Mesendoderm (in vitro differentiated cells): ENCODE results near the gene EEIG2.
"Not testable (repeated sequence)": the region's sequence is repeated elsewhere in the genome, so short reads cannot be mapped to it uniquely, and the experiment has no call there.

Experiments used
- DNase-seq: peaks from one replicate; pipeline ENCODE4 v3.0.0; 2013
- H2AK5ac ChIP-seq: 2 replicates; pipeline ENCODE4 v1.6.1; 2013; ENCODE audit warnings: low read length, inconsistent platforms
- H2BK120ac ChIP-seq: 2 replicates; pipeline ENCODE4 v1.6.1; 2013; ENCODE audit warnings: low read depth, mild to moderate bottlenecking, low read length, moderate library complexity, mixed read lengths
- H2BK15ac ChIP-seq: replicated peaks from 2 replicates; pipeline ENCODE4 v1.6.1; 2013; ENCODE audit warnings: low read depth, mild to moderate bottlenecking, moderate library complexity
- H2BK5ac ChIP-seq: 2 replicates; pipeline ENCODE4 v1.6.1; 2013; ENCODE audit warnings: low read length, inconsistent platforms
- H3K18ac ChIP-seq: 2 replicates; pipeline ENCODE4 v1.6.1; 2013; ENCODE audit warnings: mild to moderate bottlenecking, low read length, mixed read lengths
- H3K23ac ChIP-seq: one replicate; pipeline ENCODE4 v1.6.1; 2013; ENCODE audit warnings: low read length
- H3K27ac ChIP-seq: 2 replicates; pipeline ENCODE4 v1.5.1; 2013; ENCODE audit warnings: low read depth, mild to moderate bottlenecking, inconsistent platforms, low read length, moderate library complexity
- H3K27me3 ChIP-seq: 2 replicates; pipeline ENCODE4 v1.6.1; 2013; ENCODE audit warnings: low read length, control low read depth, mild to moderate bottlenecking, inconsistent platforms; ENCODE audit not compliant: insufficient read depth, poor library complexity
- H3K36me3 ChIP-seq: 2 replicates; pipeline ENCODE4 v1.6.1; 2013; ENCODE audit warnings: low read length, inconsistent platforms; ENCODE audit not compliant: control insufficient read depth, insufficient read depth
- H3K4ac ChIP-seq: one replicate; pipeline ENCODE4 v1.6.1; 2013; ENCODE audit warnings: low read depth, mild to moderate bottlenecking, low read length, moderate library complexity
- H3K4me1 ChIP-seq: 2 replicates; pipeline ENCODE4 v1.6.1; 2013; ENCODE audit warnings: low read depth, low read length, inconsistent platforms; ENCODE audit not compliant: control insufficient read depth
- H3K4me2 ChIP-seq: 2 replicates; pipeline ENCODE4 v1.6.1; 2013; ENCODE audit warnings: low read length
- H3K4me3 ChIP-seq: 2 replicates; pipeline ENCODE4 v1.5.1; 2013; ENCODE audit warnings: mild to moderate bottlenecking, low read length
- H3K56ac ChIP-seq: one replicate; pipeline ENCODE4 v1.6.1; 2013; ENCODE audit warnings: low read length
- H3K79me1 ChIP-seq: 2 replicates; pipeline ENCODE4 v1.6.1; 2013; ENCODE audit warnings: low read length, inconsistent platforms
- H3K79me2 ChIP-seq: 2 replicates; pipeline ENCODE4 v1.6.1; 2013; ENCODE audit warnings: mild to moderate bottlenecking, low read length; ENCODE audit not compliant: control insufficient read depth, insufficient read depth
- H3K9ac ChIP-seq: 2 replicates; pipeline ENCODE4 v1.6.1; 2013; ENCODE audit warnings: low read length, inconsistent platforms
- H4K5ac ChIP-seq: one replicate; pipeline ENCODE4 v1.6.1; 2013; ENCODE audit warnings: low read length
- H4K8ac ChIP-seq: one replicate; pipeline ENCODE4 v1.6.1; 2013; ENCODE audit warnings: low read depth, mild to moderate bottlenecking, control low read depth, low read length, moderate library complexity
- WGBS: extraction: QIAGEN DNeasy Blood & Tissue Kit; methylation state at CpG from one replicate; pipeline ENCODE4 v1.1.7; 2013; ENCODE audit warnings: low lambda C conversion rate, missing lambda C conversion rate; ENCODE audit not compliant: insufficient coverage; ENCODE audit errors: extremely low coverage; 5-methylcytosine and 5-hydroxymethylcytosine counted together

EEIG2 gene

DNA sequence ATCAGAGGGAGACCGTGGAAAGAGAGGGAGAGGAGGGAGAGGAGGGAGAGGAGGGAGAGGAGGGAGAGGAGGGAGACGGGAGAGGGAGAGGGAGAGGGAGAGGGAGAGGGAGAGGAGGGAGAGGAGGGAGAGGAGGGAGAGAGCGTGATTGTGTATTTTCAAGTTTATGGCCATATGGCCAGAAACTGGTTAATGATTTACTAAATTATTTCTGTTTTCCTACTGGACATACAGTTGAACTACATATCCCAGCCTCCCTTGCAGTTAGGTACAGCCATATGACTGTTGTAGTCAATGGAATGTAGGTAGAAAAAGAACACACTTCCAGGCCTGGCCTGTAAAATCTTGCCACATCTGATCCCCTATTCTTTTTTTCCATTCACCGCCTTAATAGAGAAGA, 23.1 kb upstream of the EEIG2 start:
- H3K56ac ChIP-seq, H3K4me3 ChIP-seq, H3K27me3 ChIP-seq, H3K23ac ChIP-seq, H3K9ac ChIP-seq, H3K4me2 ChIP-seq, H4K8ac ChIP-seq, H2BK120ac ChIP-seq, H2BK15ac ChIP-seq, H3K36me3 ChIP-seq, H3K79me1 ChIP-seq, H3K4me1 ChIP-seq, DNase-seq, H3K79me2 ChIP-seq, H3K4ac ChIP-seq, H3K18ac ChIP-seq, H2AK5ac ChIP-seq, H2BK5ac ChIP-seq, H4K5ac ChIP-seq, H3K27ac ChIP-seq: not testable (repeated sequence)
- no CpG with 5 or more reads among the region's 4 CpGs for WGBS

DNA sequence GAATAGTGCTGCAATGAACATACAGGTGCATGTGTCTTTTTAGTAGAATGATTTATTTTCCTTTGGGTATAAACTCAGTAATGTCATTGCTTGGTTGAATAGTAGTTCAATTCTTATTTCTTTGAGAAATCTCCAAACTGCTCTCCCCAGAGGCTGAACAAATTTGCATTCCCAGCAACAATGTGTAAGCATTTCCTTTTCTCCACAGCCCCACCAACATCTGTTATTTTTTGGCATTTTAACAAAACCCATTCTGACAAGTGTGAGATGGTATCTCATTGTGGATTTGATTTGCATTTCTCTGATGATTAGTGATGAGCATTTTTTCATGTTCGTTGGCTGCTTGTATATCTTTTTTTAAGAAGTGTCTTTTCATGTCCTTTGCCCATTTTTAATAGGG, 21.9 kb upstream of the EEIG2 start:
- Histone ChIP-seq H2BK5ac (no peak overlapping the region), H4K5ac (no peak overlapping the region), H2AK5ac (no peak overlapping the region), H3K79me2 (no peaks in the 10 kb centered on the region), H3K36me3 (no peaks in the 10 kb centered on the region), H3K27me3 (no peaks in the 10 kb centered on the region), H3K18ac (no peak overlapping the region), H3K4me3 (no peak overlapping the region), H2BK15ac (no peak overlapping the region), H3K56ac (no peak overlapping the region), H3K4me2 (no peak overlapping the region), H3K9ac (no peak overlapping the region), H3K23ac (no peak overlapping the region), H3K27ac (no peak overlapping the region), H2BK120ac (no peak overlapping the region), H4K8ac (no peak overlapping the region), H3K4me1 (no peaks in the 10 kb centered on the region), H3K79me1 (no peaks in the 10 kb centered on the region), H3K4ac (no peak overlapping the region)
- WGBS, result no CpG with 5 or more reads among the region's 1 CpG
- no peak for DNase-seq

GRCh38 chr1:108540977-108541376, 18.9 kb upstream of the EEIG2 start:
- no peaks in the 10 kb centered on the region for H3K4me1 ChIP-seq
- no peak overlapping the region for H3K9ac ChIP-seq
- H3K27me3 ChIP-seq, result no peaks in the 10 kb centered on the region
- no peaks in the 10 kb centered on the region for H3K36me3 ChIP-seq
- no peak overlapping the region for H3K4ac ChIP-seq
- no peaks in the 10 kb centered on the region for H3K79me2 ChIP-seq
- no peaks in the 10 kb centered on the region for H3K79me1 ChIP-seq
- no CpG with 5 or more reads among the region's 1 CpG for WGBS
- H3K23ac ChIP-seq, result no peak overlapping the region
- H3K18ac ChIP-seq, result no peak overlapping the region
- H2BK15ac ChIP-seq, result no peak overlapping the region
- H4K5ac ChIP-seq, result no peak overlapping the region
- H3K56ac ChIP-seq, result no peak overlapping the region
- H3K4me3 ChIP-seq, result no peak overlapping the region
- H3K27ac ChIP-seq, result no peak overlapping the region
- no peak overlapping the region for H2AK5ac ChIP-seq
- no peak overlapping the region for H2BK120ac ChIP-seq
- no peak overlapping the region for H2BK5ac ChIP-seq
- H4K8ac ChIP-seq, result no peak overlapping the region
- no peak for DNase-seq
- H3K4me2 ChIP-seq, result no peak overlapping the region

DNA sequence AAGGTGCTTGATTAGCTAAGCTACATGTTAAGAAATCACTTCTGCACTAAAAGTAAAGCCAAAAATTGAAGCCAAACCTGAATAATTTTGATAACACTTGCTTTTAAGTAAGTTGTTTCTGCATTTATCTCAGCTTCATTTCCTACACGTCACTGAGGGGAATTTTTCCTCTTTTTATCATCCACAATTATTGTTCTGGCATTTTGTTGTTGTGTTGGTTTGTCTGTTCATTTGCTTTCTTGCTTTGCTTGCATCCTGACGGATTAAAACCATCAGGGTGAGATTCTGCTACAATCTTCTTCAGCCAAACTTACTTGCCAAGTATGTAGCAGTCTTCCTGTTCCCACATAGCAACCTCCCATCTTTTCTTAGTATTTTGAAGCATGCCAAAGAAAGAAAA, 18.0 kb upstream of the EEIG2 start:
- no peaks in the 10 kb centered on the region for H3K27me3 ChIP-seq
- no peak overlapping the region for H3K23ac ChIP-seq
- H4K8ac ChIP-seq, result no peak overlapping the region
- no peaks in the 10 kb centered on the region for H3K4me1 ChIP-seq
- no peaks in the 10 kb centered on the region for H3K36me3 ChIP-seq
- no peak overlapping the region for H3K4me2 ChIP-seq
- H3K79me2 ChIP-seq, result no peaks in the 10 kb centered on the region
- no peak overlapping the region for H3K4me3 ChIP-seq
- no peak for DNase-seq
- H3K4ac ChIP-seq, result no peak overlapping the region
- no peak overlapping the region for H2BK15ac ChIP-seq
- no peak overlapping the region for H2AK5ac ChIP-seq
- no peak overlapping the region for H2BK120ac ChIP-seq
- H4K5ac ChIP-seq, result no peak overlapping the region
- H3K18ac ChIP-seq, result no peak overlapping the region
- H2BK5ac ChIP-seq, result no peak overlapping the region
- no CpG with 5 or more reads among the region's 2 CpGs for WGBS
- H3K79me1 ChIP-seq, result no peaks in the 10 kb centered on the region
- H3K56ac ChIP-seq, result no peak overlapping the region
- no peak overlapping the region for H3K9ac ChIP-seq
- no peak overlapping the region for H3K27ac ChIP-seq

DNA sequence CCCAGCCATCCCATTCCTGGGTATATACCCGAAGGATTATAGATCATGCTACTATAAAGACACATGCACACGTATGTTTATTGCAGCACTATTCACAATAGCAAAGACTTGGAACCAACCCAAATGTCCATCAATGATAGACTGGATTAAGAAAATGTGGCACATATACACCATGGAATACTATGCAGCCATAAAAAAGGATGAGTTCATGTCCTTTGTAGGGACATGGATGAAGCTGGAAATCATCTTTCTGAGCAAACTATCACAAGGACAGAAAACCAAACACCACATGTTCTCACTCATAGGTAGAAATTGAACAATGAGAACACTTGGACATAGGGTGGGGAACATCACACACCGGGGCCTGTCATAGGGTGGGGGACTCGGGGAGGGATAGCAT, 12.4 kb upstream of the EEIG2 start:
- H3K18ac ChIP-seq, H3K27ac ChIP-seq, H3K23ac ChIP-seq, H3K79me1 ChIP-seq, H3K4me2 ChIP-seq, H2BK120ac ChIP-seq, H3K4ac ChIP-seq, DNase-seq, H3K4me1 ChIP-seq, H2AK5ac ChIP-seq, H3K9ac ChIP-seq, H2BK5ac ChIP-seq, H3K36me3 ChIP-seq, H4K8ac ChIP-seq, H4K5ac ChIP-seq, H3K79me2 ChIP-seq, H3K56ac ChIP-seq, H3K4me3 ChIP-seq, H3K27me3 ChIP-seq, H2BK15ac ChIP-seq: not testable (repeated sequence)
- no CpG with 5 or more reads among the region's 4 CpGs for WGBS

- Histone ChIP-seq H3K79me1 (no peaks in the 10 kb centered on the region), H3K4ac (no peak overlapping the region), H3K23ac (no peak overlapping the region), H3K4me1 (no peaks in the 10 kb centered on the region), H3K9ac (no peak overlapping the region), H4K5ac (no peak overlapping the region), H3K18ac (no peak overlapping the region), H3K4me2 (no peak overlapping the region), H2BK5ac (no peak overlapping the region), H3K56ac (no peak overlapping the region), H3K27ac (no peak overlapping the region), H2AK5ac (no peak overlapping the region), H4K8ac (no peak overlapping the region), H2BK15ac (no peak overlapping the region), H3K4me3 (no peak overlapping the region), H3K36me3 (no peaks in the 10 kb centered on the region), H3K27me3 (no peaks in the 10 kb centered on the region), H3K79me2 (no peaks in the 10 kb centered on the region), H2BK120ac (no peak overlapping the region)
- WGBS, result no CpG with 5 or more reads among the region's 2 CpGs
- peak; percentile 19 for DNase-seq
These were observed 8.6 kb upstream of the EEIG2 start for GRCh38 chr1:108551137-108551862.
